HG03135 (cell line): ENCODE results near the gene NDUFC2.
"Not testable (repeated sequence)": the region's sequence is repeated elsewhere in the genome, so short reads cannot be mapped to it uniquely, and the experiment has no call there.

Experiments
- ATAC-seq: cut with Tn5 transposase; IDR thresholded peaks from one replicate; pipeline ENCODE4 v1.9.1; 2021; ENCODE audit warnings: mild to moderate bottlenecking, moderate library complexity; ENCODE audit not compliant: unreplicated experiment

NDUFC2 gene

DNA sequence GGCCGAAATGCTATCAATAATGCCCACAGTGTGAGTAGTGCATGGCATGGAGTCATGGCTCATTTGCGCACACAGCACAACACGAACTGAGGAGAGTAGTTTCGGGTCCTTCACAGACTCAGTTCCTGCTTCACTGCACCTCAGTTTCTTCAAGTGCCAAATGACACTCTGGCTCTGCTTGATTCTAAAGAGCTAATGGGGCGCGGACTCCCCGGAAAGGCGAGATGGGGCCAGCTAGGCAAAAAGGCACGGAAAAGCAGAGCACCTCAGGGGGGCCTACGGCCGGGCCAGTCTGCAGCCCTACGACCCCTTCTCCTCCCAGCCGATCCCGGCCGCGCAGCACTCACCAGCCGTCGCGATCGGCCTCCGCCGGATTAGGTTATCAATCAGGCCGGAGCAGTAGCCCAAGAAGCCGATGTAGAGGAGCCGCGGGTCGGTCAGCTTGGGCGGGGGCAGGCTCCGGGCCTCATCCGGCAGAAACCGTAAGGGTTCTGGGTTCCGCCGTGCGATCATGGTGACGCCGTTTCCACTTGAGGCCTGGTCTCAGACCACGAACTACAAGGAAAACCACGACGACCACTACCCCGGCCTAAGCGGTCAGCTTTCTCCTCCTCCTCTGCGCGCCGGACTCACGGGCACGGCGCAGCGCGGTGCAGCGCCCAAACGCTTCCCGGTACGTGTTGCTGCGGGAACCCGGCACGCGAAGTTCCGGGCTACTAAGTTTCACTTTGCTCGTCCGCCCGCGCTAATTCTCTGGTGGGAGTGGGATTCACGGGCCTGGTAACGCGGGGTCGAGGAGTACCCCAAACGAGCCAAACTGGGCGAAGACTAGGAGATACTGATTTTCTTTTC is at the start of gene NDUFC2:
NDUFC2 (minus strand) TSS at position 631 of the 852 bp plus-strand sequence; CDS start at position 513, 118 bp downstream.
- peak; percentile 65 for ATAC-seq

DNA sequence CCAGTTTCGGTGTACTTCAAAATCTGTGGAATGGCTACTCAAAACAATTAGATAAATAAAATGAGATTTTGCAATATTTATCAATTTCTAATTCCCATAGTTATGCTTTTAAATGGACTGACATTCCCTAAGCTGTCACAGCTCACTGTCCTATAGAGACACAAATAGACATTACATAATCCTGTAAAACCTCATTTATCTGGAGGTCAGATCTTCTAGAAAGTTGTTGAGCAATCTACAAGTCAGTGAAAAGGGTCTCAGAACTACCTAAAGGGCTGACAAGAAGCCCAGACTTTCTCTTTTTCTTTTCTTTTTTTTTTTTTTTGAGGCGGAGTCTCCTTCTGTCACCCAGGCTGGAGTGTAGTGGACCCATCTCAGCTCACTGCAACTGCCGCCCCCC is 47.7 kb upstream of the NDUFC2 start:
- no peak for ATAC-seq

DNA sequence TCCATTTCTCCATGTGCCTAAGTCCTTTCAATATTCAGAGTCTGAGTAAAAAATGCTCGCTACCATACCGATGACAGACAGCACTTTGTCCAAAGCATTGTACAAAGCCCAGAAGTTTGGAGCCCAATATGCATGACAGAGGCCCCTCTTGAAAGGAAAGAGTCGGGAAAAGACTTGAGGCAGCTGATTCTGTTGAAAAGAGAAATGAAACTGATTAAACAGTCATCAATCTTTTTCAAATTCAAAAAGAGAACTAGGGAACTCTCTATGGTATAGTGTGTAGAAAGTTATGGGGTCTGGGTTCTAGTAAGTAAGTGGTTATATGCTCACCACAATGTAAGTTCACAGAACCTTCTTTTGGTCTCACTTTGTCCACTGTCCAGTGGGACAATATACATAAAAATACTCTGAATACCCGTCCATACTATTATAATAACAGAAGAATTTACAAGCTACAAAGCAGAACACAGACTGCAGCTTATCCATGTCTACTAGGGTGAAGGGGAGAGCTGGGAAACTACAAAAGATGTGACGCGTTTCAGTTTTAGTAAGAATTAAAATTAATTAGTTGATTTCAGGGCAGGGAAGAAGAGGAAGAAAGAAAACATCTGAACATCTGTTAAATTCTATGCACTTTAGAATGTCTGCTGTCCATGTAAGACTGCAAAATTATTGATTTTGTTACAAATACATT is 33.1 kb upstream of the NDUFC2 start:
- ATAC-seq: no peak

DNA sequence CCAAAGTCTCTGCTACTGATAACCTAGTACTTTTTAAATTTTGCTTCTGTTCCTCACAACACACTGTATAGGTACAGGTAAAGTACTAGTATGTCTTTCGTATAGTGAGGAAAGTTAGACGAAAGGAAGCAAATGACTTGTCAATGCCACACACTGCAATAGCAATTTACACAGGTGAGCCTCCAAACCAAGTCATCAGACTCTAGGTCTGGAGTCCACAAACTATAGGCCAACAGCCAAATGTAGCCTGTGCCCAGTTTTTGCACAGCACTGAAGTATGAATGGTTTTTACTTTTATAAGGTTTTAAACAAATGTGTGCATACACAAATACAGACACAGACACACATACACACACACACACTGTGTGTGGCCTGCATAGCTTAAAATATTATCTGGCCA is 31.6 kb upstream of the NDUFC2 start:
- no peak for ATAC-seq

DNA sequence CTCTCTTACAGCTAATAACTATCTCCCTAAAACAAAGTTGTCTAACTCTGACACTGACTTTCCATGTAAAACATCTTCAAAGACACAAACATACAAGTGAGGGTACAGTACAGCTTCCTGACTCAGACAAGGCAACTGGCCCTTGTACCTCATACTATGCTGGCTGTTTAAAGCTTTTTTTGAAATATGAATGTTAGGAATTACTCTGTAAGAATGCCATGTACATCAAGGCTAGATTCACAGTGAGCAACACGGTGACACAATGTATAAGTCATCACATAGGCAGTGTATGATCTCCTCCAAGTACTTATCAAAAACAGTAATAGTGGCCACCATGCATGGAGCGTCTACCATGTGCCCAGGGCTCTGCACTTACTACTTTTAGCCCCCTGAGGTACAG is 31.2 kb upstream of the NDUFC2 start:
- ATAC-seq: no peak

DNA sequence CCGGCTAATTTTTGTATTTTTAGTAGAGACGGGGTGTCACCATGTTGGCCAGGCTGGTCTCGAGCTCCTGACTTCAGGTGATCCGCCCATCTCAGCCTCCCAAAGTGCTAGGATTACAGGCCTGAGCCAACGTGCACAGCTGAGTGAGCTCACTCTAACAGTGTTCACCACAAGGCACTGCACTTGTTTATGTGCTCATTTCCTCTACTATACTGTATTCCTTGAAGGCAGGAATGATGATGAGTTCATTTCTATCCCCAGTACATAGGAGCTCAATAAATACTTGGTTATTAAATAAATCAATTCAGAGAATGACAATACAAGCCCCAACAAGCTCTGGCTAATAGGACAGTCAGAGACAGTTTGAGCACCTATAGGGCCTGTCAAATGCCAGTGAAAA is 30.7 kb upstream of the NDUFC2 start:
- no peak for ATAC-seq

DNA sequence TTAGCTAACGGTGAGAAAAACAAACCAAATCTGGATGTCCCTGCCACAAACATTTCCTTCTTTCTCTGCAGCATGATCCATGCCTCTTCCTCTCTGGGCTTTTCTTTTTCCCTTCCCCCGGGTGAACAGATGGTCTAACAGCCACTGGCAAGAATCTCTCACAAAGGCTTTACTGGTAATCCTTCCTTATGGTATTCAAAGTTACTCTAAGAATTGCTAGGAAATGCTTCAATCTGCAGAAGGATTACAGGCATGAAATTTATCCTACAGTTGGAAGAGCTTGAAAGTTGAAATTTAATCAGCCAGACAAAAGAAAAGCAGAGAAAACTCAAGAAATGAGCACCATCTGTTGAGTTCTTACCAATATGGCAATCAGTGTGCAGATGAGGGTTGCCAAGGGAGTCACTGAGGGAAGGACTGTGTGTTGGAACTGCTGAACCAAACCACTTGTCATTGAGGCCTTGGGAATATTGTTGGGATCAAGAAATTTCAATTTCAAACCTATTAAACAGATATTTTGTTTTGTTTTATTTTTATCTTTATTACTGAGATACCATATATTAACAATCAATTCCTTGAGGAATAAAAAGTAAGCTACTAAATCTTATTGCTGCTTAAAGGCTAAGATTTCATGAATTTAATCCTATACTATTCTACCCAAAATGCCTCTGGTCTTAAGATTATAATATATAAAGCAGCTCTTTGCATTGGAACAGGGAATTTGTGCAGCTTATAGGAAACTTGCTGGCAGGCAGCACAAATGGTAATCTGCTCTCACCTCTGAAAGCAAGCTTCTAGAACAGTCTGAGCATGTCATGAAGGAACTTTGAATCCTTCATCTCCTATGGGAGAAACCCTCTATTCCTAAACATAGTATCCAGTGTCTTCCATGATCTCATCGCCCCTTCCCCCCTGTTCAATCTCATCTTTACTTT is 29.7 kb upstream of the NDUFC2 start:
- ATAC-seq: no peak

DNA sequence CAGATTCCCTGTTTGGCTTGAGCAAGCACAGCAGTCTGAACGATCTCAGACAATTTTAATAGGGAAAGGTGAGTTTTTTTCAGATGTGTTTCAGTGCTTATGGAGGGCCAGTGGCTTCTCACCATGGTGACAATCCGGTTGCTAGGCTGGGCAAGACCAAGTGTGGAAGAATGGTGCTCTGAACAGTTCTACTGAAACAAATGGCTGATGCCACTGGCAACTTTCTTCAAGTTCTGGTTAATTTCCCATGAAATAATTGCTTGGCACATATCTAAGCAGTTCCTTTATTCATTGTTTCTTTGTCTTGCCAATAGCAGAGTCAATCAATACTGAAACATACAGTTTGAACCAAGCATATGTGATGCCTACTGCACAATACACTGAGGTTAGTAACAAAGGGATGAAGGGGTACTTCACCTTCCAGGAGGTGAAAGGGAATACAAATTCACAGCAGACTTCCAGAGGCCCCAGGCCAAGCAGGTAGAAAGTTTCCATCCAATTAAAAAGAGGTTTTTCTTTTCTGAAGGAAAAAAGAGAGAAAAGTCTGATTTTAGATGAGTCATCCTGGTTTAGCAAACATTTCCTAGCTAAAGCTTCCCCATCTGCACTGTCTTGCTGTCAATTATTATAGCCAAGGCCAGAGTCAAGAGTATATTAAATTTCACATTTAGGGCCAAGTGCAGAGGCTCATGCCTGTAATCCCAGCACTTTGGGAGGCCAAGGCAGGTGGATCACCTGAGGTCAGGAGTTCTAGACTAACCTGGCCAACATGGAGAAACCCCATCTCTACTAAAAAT is 21.2 kb upstream of the NDUFC2 start:
- ATAC-seq: no peak

DNA sequence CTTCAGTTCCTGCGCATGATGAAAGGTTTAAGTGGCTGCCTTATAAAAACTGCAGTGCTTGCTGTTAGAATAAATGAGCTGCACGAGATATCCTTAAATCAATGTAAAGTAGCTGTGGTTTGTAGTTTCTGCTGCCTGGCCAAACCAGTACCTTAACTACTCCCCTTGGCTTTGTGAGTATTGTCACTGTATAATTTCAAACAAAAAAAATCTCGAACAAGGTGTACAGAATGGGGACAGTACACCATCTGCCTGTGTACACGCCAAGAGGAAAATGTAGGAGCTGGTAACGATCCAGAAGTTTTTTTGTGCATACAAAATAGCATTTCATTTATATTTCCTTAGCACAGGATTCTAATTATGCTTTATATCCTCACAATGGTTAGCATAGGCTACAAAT is 20.6 kb upstream of the NDUFC2 start:
- ATAC-seq: no peak

DNA sequence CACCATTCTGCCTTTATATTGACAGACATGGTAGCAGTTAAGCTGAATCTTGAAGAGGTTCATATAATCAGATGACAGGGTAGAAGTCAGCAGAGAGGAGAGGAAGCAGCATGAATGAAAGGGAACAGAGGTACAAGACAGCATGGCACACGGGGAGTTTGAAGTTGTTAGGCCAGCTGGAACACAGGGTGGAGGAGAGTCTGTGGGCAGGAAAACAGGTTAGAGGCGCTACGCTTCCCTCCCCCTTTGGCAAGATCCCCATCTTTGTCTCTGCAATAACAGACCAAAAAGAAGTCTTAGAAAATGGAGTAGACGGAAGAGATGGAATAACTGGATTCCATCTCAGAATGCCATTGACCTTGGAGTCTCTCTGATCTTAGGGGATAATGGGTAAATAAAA is 20.0 kb upstream of the NDUFC2 start:
- ATAC-seq: no peak

DNA sequence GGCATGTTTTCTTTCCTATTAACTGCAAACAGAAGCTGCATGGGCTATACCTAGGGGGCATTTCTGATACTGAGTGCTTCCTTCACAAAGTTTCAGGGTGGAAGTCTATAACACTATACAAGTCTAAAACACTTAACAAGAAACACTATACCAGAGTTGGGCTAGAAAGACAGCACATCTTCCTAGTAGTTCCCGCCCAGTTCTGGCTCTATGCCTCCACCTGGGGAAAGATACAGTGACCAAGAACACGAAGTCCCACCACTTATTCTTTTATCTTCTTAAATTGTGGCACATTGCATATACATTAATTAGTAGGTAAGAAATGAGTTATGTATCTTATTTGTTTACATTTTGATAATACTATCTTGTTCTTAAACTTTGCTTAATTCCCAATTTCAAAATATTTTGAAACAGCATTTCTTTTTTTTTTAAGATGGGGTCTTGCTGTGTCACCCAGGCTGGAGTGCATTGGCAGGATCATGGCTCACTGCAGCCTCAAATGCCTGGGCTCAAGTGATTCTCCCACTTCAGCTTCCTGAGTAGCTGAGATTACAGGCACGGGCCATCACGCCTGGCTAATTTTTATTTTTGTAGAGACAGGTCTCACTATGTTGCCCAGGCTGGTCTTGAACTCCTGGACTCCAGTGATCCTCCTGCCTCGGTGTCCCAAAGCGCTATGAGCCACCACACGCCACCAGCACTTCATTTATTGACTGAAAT is 18.2 kb upstream of the NDUFC2 start:
- ATAC-seq: no peak

DNA sequence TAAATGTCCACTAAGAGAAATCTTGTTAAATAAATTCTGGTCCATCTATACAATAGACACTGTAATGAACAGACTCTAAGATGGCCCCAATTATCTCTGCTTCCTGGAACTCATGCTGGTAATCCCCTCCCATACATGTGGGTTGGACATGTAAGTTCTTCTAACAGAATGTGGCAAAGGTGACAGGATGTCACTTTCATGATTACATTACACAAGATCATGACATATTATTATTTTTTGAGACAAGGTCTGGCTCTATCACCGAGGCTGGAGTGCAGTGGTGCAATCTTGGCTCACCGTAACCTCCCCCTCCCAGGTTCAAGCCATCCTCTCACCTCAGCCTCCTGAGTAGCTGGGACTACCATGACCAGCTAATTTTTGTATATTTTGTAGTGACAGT is 14.6 kb upstream of the NDUFC2 start:
- ATAC-seq: no peak

DNA sequence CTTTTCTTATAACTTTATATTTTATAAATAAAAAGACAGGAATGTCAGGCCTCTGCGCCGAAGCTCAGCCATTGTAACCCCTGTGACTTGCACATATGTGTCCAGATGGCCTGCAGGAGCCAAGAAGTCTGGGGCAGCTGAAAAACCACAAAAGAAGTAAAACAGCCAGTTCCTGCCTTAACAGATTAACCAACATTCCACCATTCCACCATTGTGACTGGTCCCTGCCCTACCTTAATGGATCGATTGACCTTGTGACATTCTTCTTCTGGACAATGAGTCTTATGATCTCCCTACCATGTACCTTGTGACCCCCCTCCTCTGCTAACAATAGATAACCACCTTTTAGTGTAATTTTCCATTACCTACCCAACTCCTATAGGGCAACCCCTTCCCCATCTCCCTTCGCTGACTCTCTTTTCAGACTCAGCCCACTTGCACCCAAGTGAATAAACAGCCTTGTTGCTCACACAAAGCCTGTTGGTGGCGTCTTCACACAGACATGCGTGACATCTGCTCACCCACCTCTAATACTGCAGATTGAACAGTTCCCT is 6.9 kb upstream of the NDUFC2 start:
- not testable (repeated sequence) for ATAC-seq

DNA sequence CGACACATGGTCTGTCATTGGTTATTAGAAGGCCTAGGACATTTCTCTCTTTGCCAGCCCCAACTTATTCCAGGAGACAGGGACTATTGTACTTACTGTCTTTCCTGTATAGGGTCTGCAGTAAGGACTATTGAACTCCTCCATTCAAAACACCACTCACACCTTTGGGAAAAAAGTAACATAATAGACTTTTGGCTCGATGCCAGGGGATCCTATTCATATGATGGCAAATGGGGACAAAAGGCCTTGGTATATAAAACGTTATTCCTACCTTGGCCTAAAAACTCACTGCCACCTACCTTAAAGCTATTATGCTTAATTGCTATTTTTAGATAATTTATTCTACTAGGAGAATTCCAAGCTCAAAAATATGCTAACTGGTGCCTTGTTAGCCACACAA is 6.3 kb upstream of the NDUFC2 start:
- ATAC-seq: no peak

DNA sequence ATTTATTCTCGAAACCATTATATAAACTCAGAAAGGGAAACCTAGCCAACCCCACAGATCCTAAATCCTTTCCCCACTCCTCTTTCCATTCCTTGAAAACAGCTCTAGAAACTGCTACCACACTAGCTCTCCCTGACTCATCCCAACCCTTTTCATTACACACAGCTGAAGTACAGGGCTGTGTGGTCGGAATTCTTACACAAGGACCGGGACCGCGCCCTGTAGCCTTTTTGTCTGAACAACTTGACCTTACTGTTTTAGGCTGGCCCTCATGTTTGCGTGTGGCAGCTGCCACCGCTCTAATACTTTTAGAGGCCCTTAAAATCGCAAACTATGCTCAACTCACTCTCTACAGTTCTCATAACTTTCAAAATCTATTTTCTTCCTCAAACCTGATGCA is 4.8 kb upstream of the NDUFC2 start:
- not testable (repeated sequence) for ATAC-seq

DNA sequence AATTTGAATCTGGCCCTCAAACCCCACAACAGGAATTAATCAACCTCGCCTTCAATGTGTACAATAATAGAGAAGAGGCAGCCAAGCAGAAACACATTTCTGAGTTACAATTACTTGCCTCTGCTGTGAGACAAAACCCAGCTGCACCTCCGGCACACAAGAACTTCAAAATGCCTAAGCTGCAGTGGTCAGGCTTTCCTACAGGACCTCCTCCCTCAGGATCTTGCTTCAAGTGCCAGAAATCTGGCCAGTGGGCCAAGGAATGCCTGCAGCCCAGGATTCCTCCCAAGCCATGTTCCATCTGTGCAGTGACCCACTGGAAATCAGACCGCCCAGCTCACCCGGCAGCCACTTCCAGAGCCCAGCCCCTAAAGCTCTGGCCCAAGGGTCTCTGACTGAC is 3.4 kb upstream of the NDUFC2 start:
- no peak for ATAC-seq

DNA sequence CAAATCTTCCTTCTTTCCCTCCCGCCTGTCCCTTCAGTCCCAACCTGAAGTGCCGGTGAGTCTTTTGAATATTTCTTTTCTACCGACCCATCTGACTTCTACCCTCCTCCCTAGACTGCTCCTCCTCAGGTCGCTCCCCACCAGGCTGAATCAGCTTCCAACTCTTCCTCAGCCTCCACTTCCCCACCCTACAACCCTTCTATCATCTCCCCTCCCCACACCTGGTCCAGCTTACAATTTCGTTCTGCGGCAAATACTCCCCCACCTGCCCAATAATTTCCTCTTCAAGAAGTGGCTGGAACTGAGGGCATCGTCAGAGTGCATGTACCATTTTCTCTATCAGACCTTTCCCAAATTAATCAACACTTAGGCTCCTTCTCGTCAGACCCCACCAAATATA is 2.5 kb upstream of the NDUFC2 start:
- no peak for ATAC-seq

DNA sequence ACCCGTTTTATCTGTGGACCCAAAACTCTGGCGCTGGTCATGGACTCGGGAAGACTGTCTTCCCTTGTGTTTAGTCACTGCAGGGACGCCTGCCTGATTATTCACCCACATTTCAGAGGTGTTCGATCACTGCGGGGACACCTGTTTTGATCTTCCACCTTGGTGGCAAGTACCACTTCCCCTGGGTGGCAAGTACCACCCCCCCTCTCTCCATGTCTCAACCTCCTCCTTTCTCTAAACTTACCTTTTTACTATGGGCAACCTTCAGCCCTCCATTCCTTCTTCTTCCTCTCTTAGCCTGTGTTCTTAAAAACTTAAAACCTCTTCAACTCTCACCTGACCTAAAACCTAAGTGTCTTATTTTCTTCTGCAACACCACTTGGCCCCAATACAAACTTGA is 1.9 kb upstream of the NDUFC2 start:
- no peak for ATAC-seq

DNA sequence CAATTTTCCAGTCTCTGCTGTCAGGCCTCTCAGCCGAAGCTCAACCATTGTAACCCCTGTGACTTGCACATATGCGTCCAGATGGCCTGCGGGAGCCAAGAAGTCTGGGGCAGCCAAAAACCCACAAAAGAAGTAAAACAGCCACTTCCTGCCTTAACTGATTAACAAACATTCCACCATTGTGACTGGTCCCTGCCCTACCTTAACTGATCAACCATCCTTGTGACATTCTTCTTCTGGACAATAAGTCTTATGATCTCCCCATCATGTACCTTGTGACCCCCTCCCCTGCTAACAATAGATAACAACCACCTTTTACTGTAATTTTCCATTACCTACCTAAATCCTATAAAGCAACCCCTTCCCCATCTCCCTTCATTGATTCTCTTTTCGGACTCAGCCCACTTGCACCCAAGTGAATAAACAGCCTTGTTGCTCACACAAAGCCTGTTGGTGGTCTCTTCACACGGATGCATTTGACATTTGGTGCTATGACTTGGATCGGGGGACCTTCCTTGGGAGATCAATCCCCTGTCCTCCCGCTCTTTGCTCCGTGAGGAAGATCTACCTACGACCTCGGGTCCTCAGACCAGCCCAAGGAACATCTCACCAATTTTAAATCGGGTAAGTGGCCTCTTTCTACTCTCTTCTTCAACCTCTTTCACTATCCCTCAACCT is 1.3 kb upstream of the NDUFC2 start:
- no peak for ATAC-seq
